ENCODE measurements around the gene SPEF2.

The SPEF2 gene

GRCh38 chr5:35617435-35618303, at the start of gene SPEF2:
TSS of gene SPEF2 (plus strand) at chr5:35617863. CDS start at chr5:35617998, 135 bp downstream.
- DNase-seq: peak; percentile 92

- DNase-seq: no peak
Measured at GRCh38 chr5:35575578-35575977, 42.1 kb upstream of the SPEF2 start.

GRCh38 chr5:35587419-35587818, 30.2 kb upstream of the SPEF2 start:
- no peak for DNase-seq

GRCh38 chr5:35593338-35593737, 24.3 kb upstream of the SPEF2 start:
- DNase-seq: no peak

GRCh38 chr5:35598707-35599370, 18.8 kb upstream of the SPEF2 start:
- no peak for DNase-seq

- DNase-seq: no peak
Measured at GRCh38 chr5:35600591-35600990, 17.1 kb upstream of the SPEF2 start.

GRCh38 chr5:35608881-35609779, 8.5 kb upstream of the SPEF2 start:
- DNase-seq: no peak

- DNase-seq: no peak
Measured at GRCh38 chr5:35617060-35617434, 616 bp upstream of the SPEF2 start.

GRCh38 chr5:35618304-35618636, 607 bp downstream of the SPEF2 start:
- no peak for DNase-seq

GRCh38 chr5:35618781-35619180, 1.1 kb downstream of the SPEF2 start:
- peak; percentile 71 for DNase-seq

GRCh38 chr5:35622974-35623373, 5.3 kb downstream of the SPEF2 start:
- DNase-seq: peak; percentile 75

- no peak for DNase-seq
Measured at GRCh38 chr5:35623991-35624390, 6.3 kb downstream of the SPEF2 start.

- DNase-seq: peak; percentile 75
Measured at GRCh38 chr5:35626108-35626507, 8.4 kb downstream of the SPEF2 start.

GRCh38 chr5:35626553-35626952, 8.9 kb downstream of the SPEF2 start:
- DNase-seq: peak; percentile 16

GRCh38 chr5:35634326-35634725, 16.7 kb downstream of the SPEF2 start:
- no peak for DNase-seq

GRCh38 chr5:35640623-35641022, 23.0 kb downstream of the SPEF2 start:
- no peak for DNase-seq

GRCh38 chr5:35644543-35644942, 26.9 kb downstream of the SPEF2 start:
- DNase-seq: peak; percentile 17

- DNase-seq: no peak
Measured at GRCh38 chr5:35647128-35647527, 29.5 kb downstream of the SPEF2 start.

GRCh38 chr5:35647712-35648111, 30.0 kb downstream of the SPEF2 start:
- no peak for DNase-seq

- peak; percentile 75 for DNase-seq
Measured at GRCh38 chr5:35651002-35651756, 33.5 kb downstream of the SPEF2 start.

GRCh38 chr5:35656721-35657120, 39.1 kb downstream of the SPEF2 start:
- no peak for DNase-seq

- no peak for DNase-seq
Measured at GRCh38 chr5:35657877-35658276, 40.2 kb downstream of the SPEF2 start.

GRCh38 chr5:35659556-35659955, 41.9 kb downstream of the SPEF2 start:
- no peak for DNase-seq
